Activated T-helper 2 cell treated with anti-CD3 and anti-CD28 coated beads, Interferon-gamma antibody, Interleukin-2, Interleukin-4, amounts not matched to agents 10 μg/mL and 5 μg/mL and 100 μg/mL, durations not matched to agents 14 hours and 24 hours and 36 hours (primary cell): ENCODE measurements around the gene SPEF1. TPM values are rescaled to one million over a fixed set of nuclear protein-coding genes. Genes with fewer than 3 reads are reported as not detected.

Source experiments
- DNase-seq: peaks from one replicate; pipeline ENCODE4 v3.0.0; 2021; ENCODE audit warnings: low spot score
- H3K27ac Mint-ChIP-seq: one replicate; pipeline ENCODE4 v1.8.0; 2021; ENCODE audit warnings: mixed read lengths
- H3K27me3 Mint-ChIP-seq: one replicate; pipeline ENCODE4 v1.8.0; 2021; ENCODE audit warnings: low read depth, mixed read lengths
- H3K36me3 Mint-ChIP-seq: one replicate; pipeline ENCODE4 v1.8.0; 2021; ENCODE audit warnings: low read depth, mixed read lengths
- H3K4me1 Mint-ChIP-seq: one replicate; pipeline ENCODE4 v1.8.0; 2021; ENCODE audit warnings: low read depth, mixed read lengths
- H3K4me3 Mint-ChIP-seq: one replicate; pipeline ENCODE4 v1.8.0; 2021; ENCODE audit warnings: low read depth, mild to moderate bottlenecking, moderate library complexity, mixed read lengths
- H3K9me3 Mint-ChIP-seq: one replicate; pipeline ENCODE4 v1.8.0; 2021; ENCODE audit warnings: mixed read lengths
- intact Hi-C: fragments of 100-400 bp; cut with micrococcal nuclease; formaldehyde crosslinking; loops from one replicate; pipeline ENCODE4 v1.15.1; 2023
- total RNA-seq: library from RNA; stranded (reverse); gene quantifications from 2 replicates; pipeline ENCODE4 v1.2.3, GENCODE V29; 2022

Gene SPEF1
- total RNA-seq, 1 donor from 2014 or later = not detected

DNA sequence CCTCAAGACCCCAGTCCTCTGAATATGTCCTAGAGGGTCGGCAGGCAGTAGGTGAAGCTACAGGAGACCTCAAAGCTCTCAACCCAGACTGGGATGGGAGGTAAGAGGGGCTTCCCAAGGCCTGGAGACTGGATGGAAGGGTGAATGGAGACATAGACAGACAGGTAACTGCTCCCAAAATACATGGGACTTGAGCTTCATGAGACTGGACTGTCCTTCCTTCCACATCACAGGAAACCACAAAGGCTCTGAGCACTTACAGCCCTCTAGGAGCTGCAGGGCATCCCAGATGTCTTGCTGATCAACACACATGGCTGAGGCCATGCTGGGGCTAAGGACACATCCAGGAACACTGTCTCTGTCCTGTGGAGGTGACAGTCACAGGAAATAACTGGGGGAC, 37.2 kb downstream of the SPEF1 start:
- no peak for DNase-seq
- H3K27me3 Mint-ChIP-seq = peaks cover 6% of the 10 kb centered on the region
- intact Hi-C loops = no loop called here
- H3K4me1 Mint-ChIP-seq = peaks cover 7% of the 10 kb centered on the region
- no peak overlapping the region for H3K27ac Mint-ChIP-seq
- no peaks in the 10 kb centered on the region for H3K36me3 Mint-ChIP-seq
- no peaks in the 10 kb centered on the region for H3K9me3 Mint-ChIP-seq
- no peak overlapping the region for H3K4me3 Mint-ChIP-seq

DNA sequence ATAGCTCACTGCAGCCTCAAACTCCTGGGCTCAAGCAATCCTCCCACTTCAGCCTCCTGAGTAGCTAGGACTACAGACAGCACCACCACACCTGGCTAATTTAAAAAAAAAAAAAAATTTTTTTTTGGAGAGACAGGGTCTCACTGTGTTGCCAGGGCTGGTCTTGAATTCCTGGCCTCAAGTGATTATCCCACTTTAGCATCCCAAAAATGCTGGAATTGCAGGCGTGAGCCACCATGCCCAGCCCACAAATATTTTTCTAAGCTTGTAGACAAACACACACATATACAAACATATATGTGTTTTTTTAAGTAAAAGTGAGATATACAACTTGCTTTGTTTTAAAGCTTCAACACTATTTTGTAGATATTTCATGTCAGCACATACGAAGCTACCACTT, 38.0 kb downstream of the SPEF1 start:
- no peaks in the 10 kb centered on the region for H3K9me3 Mint-ChIP-seq
- peaks cover 7% of the 10 kb centered on the region for H3K4me1 Mint-ChIP-seq
- H3K27me3 Mint-ChIP-seq = peaks cover 6% of the 10 kb centered on the region
- intact Hi-C loops = no loop called here
- H3K36me3 Mint-ChIP-seq = no peaks in the 10 kb centered on the region
- DNase-seq = no peak
- H3K27ac Mint-ChIP-seq = no peak overlapping the region
- H3K4me3 Mint-ChIP-seq = no peak overlapping the region

DNA sequence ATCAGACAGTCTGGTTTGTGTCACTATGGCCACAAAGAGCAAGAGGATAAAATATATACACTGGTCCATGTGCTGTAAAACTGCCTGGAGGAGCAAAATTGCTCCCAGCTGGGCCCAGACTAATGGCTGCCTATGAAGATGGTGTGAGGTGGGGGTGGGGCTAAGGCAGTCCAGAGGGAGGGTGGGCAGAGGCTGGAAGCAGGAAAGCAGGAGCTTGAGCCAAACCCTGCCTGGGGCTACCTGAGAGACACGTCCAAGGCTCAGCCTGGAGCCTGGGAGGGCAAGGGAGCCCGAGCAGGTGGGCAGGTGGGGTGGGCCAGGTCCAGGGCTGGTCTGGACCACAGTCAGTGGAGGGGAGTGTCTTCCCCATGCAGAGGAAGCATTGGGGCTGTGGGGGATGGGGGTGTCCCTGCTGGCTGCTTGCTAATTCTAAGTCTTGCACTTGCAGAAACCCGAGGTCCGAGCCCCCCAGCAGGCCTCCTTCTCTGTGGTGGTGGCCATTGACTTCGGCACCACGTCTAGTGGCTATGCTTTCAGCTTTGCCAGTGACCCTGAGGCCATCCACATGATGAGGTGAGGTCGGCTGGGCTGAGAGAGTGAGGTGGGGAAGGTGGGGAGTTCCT, 39.3 kb downstream of the SPEF1 start:
- H3K27ac Mint-ChIP-seq = no peak overlapping the region
- no peak for DNase-seq
- H3K4me1 Mint-ChIP-seq = peaks cover 7% of the 10 kb centered on the region

DNA sequence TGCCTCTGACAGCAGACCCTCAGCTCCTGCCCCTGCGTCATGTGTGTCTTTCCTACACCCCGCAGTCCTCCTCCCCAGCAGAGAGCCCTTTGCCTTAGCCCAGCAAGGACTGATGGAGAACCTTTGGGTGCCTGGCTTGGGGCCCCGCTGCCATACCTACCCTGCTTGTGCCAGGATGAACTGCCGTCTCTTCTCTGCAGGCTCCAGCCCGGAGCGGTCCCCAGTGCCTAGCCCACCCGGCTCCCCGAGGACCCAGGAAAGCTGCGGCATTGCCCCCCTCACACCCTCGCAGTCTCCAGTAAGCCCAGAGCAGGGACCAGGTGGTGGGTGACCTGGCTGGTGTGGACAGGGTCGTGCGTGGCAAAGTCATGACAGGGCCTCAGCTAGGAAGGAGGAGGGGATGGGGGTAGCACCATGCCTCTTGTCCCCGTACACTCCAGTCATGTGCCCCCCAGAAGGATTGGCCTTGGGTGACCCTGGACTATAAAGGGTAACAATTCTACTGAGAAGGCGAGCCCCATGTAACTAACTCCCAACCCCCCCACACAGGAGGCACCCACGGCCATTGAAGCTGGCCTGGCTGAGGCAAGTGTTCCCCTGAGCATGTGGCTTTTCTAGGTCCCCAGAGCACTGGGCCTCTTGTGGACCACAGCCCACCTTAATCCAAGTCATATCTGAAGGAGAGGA, 40.5 kb downstream of the SPEF1 start:
- Mint-ChIP-seq H3K36me3 (no peaks in the 10 kb centered on the region), H3K4me3 (no peak overlapping the region), H3K27ac (no peak overlapping the region), H3K27me3 (peaks cover 9% of the 10 kb centered on the region), H3K4me1 (peaks cover 7% of the 10 kb centered on the region), H3K9me3 (no peaks in the 10 kb centered on the region)
- intact Hi-C loops = no loop called here
- DNase-seq = no peak

More for the DNA sequence above, 39.3 kb downstream of the SPEF1 start:
- H3K27me3 Mint-ChIP-seq = peaks cover 9% of the 10 kb centered on the region
- no peaks in the 10 kb centered on the region for H3K36me3 Mint-ChIP-seq
- H3K9me3 Mint-ChIP-seq = no peaks in the 10 kb centered on the region
- intact Hi-C loops = no loop called here
- no peak overlapping the region for H3K4me3 Mint-ChIP-seq

DNA sequence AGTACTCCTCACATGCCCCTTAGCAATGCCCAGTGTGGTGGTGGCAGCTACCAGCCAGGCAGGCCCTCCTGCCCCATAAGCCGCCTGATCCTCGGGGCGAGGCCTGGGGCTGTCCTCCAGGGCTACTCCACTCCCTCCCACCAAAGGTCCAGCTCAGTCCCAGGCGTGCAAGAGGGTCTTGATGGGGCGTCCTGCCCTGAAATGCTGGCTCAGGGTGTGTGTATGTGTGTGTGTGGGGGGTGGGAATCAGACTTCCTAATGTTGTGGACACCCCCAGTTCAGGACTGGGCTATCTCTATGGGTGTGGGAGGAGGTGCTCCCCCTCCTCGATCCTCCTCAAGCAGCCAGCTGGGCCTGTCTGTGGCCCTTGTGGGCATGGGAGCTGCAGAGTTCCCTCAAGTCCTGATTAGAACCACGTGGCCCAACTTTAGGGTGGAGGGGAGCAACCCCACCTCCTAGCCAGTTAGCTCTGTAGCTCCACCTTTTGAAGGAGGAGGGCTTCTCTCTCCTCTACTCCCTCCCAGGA, 41.3 kb downstream of the SPEF1 start:
- no peak overlapping the region for H3K4me3 Mint-ChIP-seq
- no peaks in the 10 kb centered on the region for H3K9me3 Mint-ChIP-seq
- intact Hi-C loops = no loop called here
- no peaks in the 10 kb centered on the region for H3K36me3 Mint-ChIP-seq
- DNase-seq = no peak
- H3K4me1 Mint-ChIP-seq = peaks cover 6% of the 10 kb centered on the region
- H3K27ac Mint-ChIP-seq = no peak overlapping the region
- peaks cover 11% of the 10 kb centered on the region for H3K27me3 Mint-ChIP-seq

DNA sequence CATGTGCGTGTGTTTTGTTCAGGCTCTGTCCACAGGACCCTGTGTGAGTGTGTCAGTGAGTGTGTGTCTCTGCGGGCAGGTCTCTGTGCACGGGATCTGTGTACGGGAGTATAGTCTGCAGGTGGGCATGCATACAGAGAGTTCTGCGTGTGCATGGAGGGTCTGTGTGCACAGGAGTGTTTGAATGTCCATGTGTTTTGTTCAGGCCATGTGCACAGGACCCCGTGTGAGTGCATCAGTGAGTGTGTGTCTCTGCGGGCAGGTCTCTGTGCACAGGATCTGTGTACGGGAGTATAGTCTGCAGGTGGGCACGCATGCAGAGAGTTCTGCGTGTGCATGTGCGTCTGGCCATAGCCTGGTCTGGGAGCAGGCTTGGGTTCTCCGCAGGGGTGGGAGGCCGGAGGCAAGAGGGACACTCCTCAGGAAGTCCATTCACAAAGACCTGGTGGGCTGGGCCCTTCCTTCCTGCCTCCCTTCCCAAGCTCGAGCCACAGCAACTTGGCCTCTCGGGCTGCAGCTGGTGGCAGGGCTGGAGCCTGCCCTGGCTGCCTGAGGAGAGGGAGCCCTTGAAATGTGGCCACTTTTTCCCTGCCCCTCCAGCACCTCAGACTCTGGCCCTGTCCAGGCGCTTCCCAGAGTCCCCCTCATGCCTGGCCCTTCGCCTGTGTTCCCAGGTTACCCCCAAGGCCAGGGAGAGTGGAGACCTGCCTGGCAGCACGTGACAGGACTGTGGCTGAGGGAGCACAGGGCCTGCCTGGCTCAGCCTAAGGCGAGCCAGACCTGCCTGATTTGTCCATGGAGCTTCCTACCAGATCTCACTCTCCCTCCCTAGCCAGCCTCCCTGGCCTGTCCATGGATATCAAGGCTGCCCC, 42.0 kb downstream of the SPEF1 start:
- Mint-ChIP-seq H3K27me3 (peaks cover 8% of the 10 kb centered on the region), H3K9me3 (no peaks in the 10 kb centered on the region), H3K27ac (no peak overlapping the region), H3K4me1 (no peaks in the 10 kb centered on the region), H3K36me3 (no peaks in the 10 kb centered on the region), H3K4me3 (no peak overlapping the region)
- DNase-seq = no peak
- intact Hi-C loops = no loop called here

DNA sequence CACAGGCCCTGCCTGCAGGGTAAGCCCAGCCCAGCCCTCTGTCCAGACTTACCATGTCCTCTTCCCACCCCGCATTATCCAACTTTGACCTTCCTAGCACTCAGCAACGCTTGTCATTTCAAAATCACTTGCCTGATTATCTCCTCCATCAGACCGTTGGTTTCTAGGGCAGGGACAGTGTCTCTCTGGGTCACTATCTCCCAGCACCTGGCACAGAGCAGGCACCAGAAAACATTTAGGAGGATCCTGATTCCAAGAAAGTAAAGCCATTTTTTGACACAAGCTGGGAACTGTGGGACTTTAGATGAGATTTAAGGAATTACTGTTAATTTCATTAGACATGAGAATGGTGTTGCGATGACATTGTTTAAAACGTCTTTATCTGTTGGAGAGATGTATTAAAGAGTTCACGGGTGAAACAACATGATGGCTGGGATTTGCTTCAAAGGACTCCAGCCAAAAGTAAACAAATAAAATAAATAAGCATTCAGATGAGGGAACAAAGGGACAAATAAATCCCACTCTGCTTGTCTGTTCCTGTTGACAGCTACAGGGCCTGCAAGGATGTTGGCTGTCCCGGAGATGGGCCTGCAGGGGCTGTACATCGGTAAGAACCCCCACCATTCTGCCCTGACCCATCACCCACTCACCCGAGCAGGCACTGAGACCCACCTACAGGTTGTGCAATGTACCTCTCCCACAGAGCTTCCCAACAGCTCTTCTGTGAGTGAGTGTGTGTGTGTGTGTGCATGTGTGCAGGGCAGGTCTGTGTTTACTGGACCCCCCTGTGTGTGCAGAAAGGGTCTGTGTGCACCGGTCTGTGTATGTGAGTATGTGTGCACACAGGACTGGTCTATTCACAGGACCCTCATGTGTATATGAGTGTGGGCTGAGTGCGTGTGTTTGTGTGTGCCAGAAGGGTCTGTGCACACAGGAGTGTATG, 42.9 kb downstream of the SPEF1 start:
- Mint-ChIP-seq H3K4me3 (no peak overlapping the region), H3K9me3 (no peaks in the 10 kb centered on the region), H3K36me3 (no peaks in the 10 kb centered on the region), H3K27ac (no peak overlapping the region), H3K4me1 (no peaks in the 10 kb centered on the region), H3K27me3 (peaks cover 11% of the 10 kb centered on the region)
- intact Hi-C loops = no loop called here
- no peak for DNase-seq

DNA sequence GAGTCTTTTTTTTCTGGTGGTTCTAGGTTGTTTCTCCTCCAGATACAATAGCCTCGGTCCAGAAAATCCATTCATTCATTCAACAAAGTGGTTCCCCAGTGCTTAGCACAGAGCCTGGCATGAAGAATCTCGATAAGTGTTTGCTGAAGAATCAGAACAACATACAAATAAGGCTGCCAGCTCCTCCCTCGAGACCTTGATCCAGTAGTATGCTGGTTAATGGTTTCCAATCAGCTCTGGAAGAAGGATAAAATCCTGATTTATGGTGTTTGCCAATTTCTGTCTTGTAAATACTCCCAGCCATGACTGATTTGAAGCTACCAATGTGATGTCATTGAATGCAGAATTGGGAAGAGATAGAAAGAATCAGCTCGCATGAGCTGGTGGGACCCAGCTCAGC, 45.5 kb downstream of the SPEF1 start:
- intact Hi-C loops = no loop called here
- DNase-seq = no peak
- no peak overlapping the region for H3K27ac Mint-ChIP-seq
- no peaks in the 10 kb centered on the region for H3K4me1 Mint-ChIP-seq
- H3K36me3 Mint-ChIP-seq = no peaks in the 10 kb centered on the region
- H3K27me3 Mint-ChIP-seq = peaks cover 31% of the 10 kb centered on the region
- no peak overlapping the region for H3K4me3 Mint-ChIP-seq
- H3K9me3 Mint-ChIP-seq = no peaks in the 10 kb centered on the region

DNA sequence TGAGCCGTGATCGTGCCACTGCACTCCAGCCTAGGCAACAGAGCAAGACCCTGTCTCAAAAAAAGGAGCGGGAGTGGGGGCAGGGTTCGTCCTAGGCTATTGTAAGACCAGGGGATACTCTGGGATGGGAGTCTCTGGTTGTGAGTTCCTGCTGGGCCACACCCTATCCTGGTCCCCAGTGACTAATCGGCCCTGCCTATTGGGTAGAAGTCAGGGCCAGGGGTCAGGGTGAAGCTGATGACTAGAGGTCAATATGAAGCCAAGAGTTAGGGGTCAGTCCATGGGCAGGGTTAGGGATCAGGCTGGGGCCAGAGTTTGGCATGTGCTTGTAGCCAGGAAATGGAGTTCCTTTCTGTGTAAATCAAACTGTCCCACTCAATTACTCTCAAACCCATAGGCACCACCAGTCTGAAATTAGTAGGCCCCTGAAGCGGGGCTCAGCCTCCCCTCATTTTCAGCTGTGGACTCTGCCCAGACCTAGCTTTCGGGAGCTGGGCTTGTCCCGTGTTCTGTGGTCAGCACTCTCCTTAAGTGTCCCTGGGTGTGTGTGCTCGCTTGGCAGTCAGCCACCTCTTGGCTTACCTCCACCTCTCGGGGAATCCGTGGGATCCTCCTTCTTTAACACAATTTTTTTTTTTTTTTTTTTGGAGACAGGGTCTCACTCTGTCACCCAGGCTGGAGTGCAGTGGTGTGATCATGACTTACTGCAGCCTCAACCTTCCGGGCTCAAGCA, 47.0 kb downstream of the SPEF1 start:
- Mint-ChIP-seq H3K27me3 (peaks cover 35% of the 10 kb centered on the region), H3K4me3 (no peak overlapping the region), H3K36me3 (no peaks in the 10 kb centered on the region), H3K9me3 (no peaks in the 10 kb centered on the region), H3K4me1 (no peaks in the 10 kb centered on the region), H3K27ac (no peak overlapping the region)
- intact Hi-C loops = no loop called here
- DNase-seq = no peak

DNA sequence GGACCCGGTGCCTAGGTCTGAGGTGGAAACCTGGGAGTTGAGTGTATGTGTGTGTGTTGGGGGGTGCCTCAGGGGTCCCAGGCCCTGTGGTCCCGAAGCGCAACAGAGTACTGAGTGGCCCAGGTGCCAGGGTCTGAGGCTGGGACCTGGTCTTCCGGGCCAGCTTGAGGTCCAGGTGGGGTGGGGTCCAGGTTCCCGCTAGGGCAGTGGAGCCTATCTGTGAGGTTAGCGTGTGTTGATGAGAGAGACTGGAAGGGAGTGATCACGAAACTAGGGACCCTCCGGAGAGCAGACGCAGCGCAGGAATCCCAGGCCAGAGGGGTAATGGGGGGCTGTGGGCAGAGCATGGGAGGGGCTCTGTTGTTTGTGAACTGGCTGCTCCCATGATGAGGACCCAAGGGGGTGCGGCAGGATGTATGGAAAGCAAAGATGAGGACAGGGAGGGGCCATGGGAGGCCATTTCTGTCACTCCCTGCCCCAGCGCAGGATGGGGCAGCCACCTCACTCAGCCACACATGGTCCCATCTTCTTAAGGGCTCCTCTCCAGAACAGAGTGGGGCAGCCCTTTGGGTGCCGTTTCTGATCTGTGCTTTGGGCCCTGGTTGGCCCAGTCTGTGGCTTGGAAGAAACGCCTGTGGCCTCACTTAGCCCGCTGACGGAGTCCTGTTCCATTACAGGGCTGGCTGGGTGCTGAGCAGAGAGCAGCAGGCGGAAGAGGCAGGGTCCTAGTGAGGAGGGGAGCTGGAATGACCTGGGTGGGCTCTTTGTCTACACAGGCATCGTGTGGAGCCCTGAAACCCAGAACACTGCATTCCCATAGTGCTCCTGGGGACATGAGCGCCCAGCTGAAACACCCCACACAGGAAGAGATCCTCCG, 47.9 kb downstream of the SPEF1 start:
- Mint-ChIP-seq H3K4me3 (no peak overlapping the region), H3K9me3 (no peaks in the 10 kb centered on the region), H3K27ac (no peak overlapping the region), H3K36me3 (no peaks in the 10 kb centered on the region), H3K27me3 (peaks cover 37% of the 10 kb centered on the region), H3K4me1 (no peaks in the 10 kb centered on the region)
- intact Hi-C loops = no loop called here
- no peak for DNase-seq
